Measurements from ENCODE around the gene ESPNL.

The ESPNL gene

GRCh38 chr2:238097988-238098871 is 1.9 kb upstream of the ESPNL start:
- in situ Hi-C loops (cut with HindIII; ENCODE audit: low sequenced_read_pairs), result no loop called here

DNA sequence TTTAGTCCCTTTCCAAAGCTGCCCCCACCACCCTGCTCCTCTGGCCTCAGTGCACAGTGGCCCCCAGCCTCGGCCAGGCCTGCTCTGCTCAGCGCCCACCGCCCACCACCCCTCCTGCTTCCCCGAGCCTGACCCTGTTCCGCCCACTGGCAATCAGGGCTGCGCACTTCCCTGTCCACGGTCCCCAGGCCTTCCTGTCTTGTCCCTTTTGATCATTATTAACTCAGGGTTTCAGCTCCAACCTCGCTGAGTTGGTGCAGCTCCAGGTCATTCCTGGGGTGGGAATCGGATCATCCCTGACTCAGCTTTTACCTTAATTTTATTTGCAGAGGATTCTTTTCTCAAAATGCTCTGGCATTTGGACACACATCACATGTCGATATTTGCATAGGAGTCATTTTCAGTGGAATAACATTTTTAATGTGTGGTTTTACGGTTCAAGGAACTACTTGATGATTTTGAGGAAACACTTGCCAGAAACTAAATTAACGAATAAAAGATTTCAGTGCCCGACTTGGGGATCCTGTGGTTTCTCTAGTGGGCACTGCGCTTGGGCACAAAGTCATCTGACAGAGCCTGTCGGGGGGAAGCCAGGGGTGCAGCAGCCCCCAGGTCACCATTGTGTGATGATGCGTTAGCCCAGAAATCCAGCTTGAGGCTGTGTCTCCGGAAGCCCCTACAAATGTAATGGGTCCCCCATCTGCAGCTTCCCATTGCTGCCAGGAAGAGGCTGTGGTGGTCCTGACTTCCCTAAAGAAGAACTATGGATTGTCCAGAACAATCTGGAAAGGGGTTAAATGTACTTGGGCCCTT is 1.0 kb upstream of the ESPNL start:
- in situ Hi-C loops (cut with HindIII; ENCODE audit: low sequenced_read_pairs), result no loop called here

- in situ Hi-C loops (cut with HindIII; ENCODE audit: low sequenced_read_pairs), result no loop called here
Measured at GRCh38 chr2:238099714-238100048, 459 bp upstream of the ESPNL start.

DNA sequence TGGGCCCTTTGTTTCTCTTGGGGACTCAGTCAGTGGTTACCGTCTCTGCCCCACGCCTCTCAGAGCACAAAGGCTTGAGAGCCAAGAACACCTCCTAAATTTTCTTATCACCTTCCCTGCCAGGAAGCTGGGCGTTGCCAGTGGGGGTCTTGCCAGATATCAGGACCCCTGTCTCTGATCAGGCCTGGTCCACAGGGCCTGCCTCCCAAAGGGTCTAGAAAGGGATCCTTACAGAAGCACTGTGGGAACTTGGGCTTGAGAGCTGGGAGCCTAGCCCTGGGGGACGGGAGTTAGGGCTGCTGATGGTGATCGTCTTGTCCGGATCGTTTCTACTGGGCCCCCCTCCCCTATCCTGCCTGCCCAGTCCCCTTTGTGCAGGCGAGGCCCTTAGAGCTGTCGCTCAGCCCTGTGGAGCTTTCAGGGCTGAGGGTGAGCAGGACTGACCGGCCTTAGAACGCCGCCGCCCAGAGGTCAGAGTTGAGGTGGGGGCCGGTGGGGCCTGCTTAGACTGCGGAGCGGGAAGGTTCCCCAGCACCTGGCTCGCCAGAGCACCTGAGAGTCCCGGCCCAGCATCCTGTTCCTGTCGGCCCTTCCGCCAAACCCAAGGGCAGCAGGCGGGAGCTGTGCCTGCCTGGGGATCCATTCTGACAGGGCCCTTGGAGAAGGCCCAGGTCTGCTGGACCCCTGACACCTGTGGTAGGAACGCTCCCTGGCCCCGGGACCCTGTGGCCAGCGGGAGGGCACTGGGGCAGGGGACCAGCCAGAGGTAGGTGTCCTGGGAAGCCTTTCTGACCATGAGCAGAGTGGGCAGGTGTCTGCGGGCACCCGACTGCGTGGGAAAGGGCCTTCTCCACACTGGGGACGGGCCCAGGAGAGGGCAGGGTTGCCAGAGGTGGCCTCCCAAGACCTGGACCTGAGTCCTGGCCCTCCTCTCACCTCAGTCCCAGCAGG is 956 bp downstream of the ESPNL start:
- in situ Hi-C loops (cut with HindIII; ENCODE audit: low sequenced_read_pairs), result no loop called here

GRCh38 chr2:238101891-238102841 is 2.0 kb downstream of the ESPNL start:
- in situ Hi-C loops (cut with HindIII; ENCODE audit: low sequenced_read_pairs), result no loop called here

DNA sequence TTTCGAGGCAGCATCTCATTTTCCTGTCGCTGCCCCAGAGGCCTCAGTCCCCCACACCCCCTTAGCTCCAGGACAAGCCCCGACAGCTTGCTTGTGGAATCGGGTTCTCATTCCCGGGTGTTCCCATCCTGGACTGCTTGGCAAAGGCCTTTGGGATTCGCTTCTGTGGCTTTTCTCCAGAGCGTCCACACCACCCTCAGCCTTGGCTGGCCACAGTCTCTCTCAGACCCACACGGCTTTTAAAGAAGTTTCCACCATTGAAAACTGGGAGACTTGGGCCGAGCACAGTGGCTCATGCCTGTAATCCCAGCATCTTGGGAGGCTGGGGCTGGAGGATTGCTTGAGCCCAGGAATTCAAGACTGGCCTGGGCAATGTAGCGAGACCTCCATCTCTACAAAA is 2.7 kb downstream of the ESPNL start:
- in situ Hi-C loops (cut with HindIII; ENCODE audit: low sequenced_read_pairs), result no loop called here

- in situ Hi-C loops (cut with HindIII; ENCODE audit: low sequenced_read_pairs), result no loop called here
Measured at GRCh38 chr2:238103465-238104225, 3.5 kb downstream of the ESPNL start.

GRCh38 chr2:238104226-238104690 is 4.1 kb downstream of the ESPNL start:
- in situ Hi-C loops (cut with HindIII; ENCODE audit: low sequenced_read_pairs), result no loop called here

DNA sequence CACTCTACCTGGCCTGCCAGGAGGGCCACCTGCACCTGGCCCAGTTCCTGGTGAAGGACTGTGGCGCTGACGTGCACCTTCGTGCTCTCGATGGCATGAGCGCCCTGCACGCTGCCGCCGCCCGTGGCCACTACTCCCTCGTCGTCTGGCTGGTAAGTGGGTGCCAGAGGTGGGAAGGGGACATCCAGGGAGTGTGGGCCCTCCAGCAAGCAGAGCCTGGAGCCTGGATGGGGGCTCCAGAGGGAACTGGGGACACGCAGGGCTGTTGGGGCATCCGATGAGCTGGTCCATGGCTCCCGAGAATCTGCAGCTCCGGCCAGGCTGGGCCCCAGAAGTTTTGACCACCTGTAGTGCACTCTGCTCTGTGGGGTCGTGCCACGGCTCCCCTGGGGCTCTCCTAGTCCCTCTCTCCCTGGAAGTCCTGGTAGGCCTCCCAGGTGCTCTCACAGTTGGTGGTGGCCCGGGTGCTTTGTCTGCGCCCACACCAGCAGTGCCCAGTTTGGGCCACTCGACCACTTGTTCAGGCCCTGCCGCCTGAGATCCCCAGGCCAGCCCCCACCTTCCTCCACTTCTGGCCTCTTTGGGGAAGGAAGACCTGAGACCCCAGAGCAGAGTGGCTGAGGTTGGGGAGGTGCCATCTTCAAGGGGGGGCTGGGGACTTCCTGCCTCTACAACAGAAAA is 4.7 kb downstream of the ESPNL start:
- in situ Hi-C loops (cut with HindIII; ENCODE audit: low sequenced_read_pairs), result no loop called here

GRCh38 chr2:238105506-238106338 is 5.6 kb downstream of the ESPNL start:
- in situ Hi-C loops (cut with HindIII; ENCODE audit: low sequenced_read_pairs), result no loop called here

DNA sequence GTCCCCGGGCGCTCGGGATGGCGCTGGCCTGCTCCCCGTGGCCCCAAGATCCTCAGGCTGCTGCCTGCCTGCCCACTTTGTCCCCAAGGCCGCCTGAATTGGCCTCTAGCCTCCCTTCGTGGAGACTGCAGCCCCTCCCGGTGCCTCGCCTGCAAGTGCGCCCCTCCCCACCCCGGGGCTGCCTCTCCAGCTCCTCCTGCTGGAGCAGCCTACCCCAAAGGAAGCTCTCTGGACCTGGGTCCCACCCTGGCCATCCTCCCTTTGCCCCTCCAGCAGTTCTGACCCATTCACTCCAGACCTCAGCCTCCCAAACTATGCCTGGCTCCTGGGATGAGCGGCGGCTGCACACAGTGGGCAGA is 6.2 kb downstream of the ESPNL start:
- in situ Hi-C loops (cut with HindIII; ENCODE audit: low sequenced_read_pairs), result no loop called here

- in situ Hi-C loops (cut with HindIII; ENCODE audit: low sequenced_read_pairs), result no loop called here
Measured at GRCh38 chr2:238106698-238107524, 6.8 kb downstream of the ESPNL start.

- in situ Hi-C loops (cut with HindIII; ENCODE audit: low sequenced_read_pairs), result no loop called here
Measured at GRCh38 chr2:238107525-238108422, 7.6 kb downstream of the ESPNL start.

DNA sequence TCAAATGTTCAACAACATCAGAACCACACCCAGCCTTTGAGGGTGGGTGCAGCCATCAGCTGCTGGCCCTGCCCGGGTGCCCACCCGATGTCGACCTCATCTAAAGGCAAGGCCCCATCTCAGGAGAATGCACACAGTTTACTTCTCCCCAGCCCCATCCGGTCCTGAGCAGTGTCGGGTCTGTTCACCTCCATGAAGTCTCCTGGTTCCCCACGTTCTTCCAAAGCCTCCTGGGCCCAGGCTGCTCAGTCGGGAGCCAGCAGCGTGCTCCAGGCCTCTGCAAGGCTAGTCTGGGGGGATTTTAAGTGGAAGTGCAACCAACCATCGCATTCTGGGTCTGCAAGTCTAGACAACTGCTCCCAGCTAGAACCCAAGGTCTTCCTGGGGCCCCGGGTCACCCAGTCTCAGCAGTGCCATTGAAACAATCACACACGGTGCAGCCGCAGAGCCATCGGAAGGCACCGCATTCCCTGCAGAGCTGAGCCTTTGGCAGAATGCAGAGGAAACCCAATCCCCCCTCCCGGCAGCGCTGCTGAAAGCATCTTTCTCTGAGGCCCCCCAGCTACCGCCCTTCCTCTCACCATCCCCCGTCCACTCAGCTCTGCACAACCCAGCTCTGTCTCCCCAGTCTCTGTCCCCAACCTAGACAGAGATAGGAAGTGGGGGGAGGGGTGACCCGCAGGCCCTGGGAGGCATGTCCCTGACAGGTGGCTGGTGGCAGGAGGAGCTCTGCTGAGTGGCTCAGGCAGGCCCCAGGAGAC is 8.5 kb downstream of the ESPNL start:
- in situ Hi-C loops (cut with HindIII; ENCODE audit: low sequenced_read_pairs), result no loop called here

- in situ Hi-C loops (cut with HindIII; ENCODE audit: low sequenced_read_pairs), result no loop called here
Measured at GRCh38 chr2:238113611-238114010, 13.5 kb downstream of the ESPNL start.
